ENCODE data around the gene DLG1.

DNA sequence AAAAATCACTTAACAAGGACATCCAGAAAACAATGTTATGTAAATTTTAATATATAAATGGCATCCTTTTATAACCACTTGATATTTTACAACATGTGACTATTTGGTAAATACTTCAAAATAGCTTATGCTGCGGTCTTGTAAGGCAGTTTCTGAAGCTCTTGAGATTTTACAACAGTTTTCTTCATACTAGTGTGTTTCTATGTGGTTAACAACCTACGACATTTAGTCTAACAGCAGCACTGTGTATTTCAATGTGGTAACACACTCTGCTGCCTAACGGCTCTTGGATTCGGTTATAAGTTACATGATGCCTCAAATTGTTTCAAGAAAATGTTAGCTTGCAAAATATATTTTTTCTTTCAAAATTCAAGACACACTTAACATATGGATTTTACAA is 255.9 kb downstream of the DLG1 start:
- no peak for TF ChIP-seq CTCF (conservative IDR thresholded peaks at IDR 0.05; ENCODE audit: low read depth, low read length)
- no peak for TF ChIP-seq USF2 (IDR thresholded peaks at IDR 0.05; ENCODE audit: low read depth, low read length)
- TF ChIP-seq RFX5 (IDR thresholded peaks at IDR 0.05; ENCODE audit: low read depth, low read length), result no peak

Measured in IMR-90 (cell line).